NCI-H1105 (cell line): Measurements from ENCODE around the gene CST7.

Experiments
- DNase-seq: peaks from one replicate; lab custom pipeline; 2025; lab: John Stamatoyannopoulos, UW

CST7 gene

DNA sequence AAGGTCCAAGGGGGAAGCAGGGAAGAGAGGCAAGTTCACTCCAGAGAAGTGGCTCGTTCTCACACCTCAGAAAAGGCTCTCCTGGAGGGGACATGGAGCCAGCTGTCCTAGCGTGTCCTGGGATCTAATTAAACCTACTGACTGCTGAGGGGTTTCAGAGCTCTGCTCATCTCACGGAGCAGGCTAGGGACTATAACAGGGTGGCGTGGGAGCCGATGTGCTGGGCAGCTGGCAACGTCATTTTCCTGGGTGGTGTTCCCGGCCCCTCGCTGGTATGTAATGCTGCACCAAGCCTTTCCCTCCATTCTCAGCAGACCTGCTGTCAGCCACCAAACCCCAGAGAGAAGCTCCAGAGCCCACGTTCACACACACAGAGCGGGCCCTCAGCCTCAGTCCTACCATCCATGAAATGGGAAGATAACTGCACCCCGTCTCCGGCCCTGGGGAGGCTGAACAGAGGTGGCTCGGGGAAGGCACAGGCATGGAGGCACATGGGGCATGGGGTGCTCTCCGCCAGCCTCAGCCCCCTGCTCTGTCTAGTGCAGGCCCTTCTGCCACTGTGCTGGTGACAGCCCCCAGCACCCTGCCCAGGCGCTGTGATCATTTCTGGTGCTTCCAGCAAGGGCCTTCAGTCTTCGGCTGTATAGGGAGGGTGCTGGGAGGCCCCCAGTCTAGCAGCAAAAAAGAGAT, 1.9 kb downstream of the CST7 start:
- no peak for DNase-seq

DNA sequence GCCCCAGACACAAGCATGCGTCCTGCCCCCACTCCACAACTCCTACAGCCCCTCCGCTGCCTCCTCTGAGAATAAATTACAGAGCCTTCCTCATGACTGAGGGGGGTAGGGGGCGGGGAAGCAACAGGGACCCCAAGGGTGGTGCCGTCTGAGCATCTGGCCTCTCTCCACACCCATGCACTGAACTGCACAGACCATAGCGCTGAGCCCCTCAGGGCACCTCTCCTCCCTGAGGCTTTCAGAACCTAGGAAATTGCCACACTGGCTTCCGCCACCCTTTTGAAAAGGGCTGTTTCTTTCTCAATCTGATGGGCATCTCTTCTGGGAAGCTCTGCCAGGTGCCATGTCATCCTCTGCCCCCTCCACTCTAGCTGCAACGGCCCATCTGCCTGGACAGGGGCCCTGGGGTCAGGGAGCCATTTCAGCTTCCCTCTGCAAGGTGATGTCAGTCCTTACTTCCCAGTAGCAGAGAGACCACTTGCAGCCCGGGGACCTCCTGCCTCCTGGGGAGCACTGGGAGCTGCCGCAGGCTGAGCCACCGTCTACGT, 2.5 kb downstream of the CST7 start:
- DNase-seq = no peak

DNA sequence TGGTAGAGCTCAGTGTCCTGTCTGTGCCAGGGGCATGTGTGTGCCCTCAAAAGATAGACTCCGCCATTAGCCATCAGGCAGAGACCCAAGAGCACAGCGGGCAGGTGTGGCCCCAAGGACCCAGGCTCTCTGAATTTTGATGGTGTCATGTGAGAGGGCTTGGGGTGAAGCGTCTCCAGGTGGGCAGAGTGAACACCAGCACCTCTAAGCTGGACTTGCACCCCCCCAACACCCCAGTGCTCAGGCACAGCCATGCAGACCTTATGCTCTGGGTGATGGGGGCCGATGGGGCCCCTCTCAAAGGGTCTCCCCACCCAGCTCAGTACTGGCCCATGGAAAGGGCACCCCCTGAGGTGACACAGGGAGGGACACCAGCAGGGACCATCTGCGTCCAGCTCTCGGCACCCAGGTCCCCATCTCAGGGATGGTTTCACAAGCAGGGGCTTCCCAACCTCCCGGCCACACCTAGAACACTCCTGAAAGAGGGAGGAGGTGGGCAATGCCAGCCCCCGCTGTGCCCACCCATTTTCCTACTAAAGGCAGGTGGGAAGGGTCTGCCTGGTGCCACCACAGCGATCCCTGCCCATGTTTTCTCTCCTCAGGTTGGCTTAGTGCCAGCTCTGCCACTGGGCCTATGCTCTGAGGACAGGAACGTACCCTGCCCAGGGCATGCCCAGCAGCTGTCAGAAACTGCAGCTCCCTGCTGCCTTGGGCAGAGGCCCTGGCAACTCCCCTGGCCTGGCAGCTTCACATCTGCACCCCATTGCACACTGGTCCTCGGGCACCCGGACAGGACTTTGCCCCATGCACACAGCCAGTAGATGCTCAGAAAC, 3.5 kb downstream of the CST7 start:
- DNase-seq = peak; percentile 24

DNA sequence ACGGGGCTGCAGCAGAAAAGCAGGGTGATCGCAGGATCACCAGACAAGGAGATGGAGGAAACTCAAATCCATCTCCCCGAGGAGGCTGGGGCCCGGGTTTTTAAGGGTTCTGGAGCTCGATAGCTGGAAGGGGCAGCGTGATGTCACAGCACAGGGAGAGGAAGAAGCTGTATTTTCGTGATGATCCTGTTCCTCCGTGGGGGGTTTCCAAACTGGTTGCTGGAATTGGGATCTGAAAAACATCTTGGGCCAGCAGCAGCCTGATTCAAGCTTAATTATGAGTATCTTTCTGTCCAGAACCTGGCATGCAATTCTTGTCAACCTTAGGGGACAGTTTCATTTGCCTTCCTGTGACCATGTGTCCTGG, 4.1 kb downstream of the CST7 start:
- no peak for DNase-seq

DNA sequence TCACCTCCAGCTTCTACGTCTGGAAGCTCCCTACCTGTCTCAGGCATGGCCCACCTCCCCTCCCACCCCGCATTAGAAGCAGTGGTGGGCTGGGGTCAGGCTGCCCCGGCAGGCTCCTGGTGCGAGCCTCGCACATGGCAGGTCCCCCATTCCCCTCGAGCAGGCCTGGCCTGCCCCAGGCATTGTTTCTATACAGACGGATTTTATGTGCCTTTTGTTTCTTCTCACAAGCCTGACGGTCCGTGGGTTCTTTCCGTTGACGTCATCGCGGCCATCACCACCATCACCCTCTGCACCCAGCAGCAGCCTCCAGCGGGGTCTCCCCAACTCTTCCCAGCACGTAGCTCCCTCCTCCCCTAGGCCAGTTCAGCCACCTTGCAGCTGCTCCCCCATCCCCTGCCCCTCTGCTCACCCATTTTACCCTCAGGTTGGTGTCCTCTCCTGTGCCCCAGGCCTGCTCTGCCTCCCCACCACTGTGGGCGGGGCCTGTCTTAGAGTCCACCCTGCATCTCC, 4.6 kb downstream of the CST7 start:
- DNase-seq = no peak

DNA sequence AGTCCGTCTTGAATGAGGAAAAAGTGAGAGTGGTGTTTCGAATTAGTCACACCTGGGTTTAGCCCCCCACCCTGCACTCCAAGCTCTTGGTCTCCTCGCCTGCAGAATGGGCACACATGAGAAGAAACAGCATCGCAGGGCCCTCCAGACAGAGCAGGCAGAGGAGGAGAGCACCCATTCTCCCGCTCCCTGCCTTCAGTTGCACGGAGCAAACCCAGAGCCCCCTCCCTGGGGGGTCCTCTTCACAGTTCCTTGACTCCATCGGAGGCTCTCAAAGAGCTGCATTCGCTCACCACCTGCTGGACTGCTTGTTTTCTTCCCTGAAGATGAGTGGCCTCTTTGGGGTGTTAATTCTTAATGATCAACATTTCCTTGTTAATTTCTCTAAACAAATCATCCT, 5.1 kb downstream of the CST7 start:
- no peak for DNase-seq

DNA sequence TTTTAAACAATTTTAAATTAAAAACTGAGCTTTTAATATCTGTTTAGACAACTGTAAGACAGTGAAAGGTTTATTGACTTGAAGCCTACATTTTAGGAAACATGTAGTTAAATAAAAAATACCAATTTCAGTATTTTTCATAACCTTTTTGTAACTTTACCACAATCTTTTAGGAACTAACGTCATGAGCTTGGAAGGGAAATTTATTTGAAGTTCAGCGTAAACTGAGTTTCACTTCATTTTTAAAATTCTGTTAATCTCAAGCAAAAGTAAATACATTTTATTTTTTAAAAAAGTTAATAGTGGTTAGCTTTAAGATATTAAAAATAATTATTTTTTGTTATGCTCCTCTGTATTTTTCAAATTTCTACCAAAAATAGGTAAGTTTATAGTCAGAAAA, 5.5 kb downstream of the CST7 start:
- DNase-seq = no peak

DNA sequence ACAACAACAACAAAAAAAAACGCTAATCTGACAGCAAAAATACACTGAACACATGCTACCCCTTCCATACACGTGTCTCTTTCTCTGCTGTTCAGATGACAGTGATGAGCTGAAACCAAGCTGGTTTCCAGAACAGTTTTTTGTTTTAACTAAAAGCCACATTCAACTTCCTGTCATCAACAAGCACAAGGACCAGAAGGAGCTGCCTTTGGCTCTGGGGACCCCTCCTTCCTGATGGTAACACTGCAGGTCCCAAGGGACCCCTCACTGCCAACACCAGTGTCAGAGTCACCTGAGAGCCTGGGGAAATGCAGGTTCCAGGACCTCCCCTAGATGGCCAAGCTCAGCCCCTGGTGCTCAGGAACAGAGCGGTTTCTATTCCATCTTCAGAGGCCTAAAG, 6.0 kb downstream of the CST7 start:
- DNase-seq = no peak

DNA sequence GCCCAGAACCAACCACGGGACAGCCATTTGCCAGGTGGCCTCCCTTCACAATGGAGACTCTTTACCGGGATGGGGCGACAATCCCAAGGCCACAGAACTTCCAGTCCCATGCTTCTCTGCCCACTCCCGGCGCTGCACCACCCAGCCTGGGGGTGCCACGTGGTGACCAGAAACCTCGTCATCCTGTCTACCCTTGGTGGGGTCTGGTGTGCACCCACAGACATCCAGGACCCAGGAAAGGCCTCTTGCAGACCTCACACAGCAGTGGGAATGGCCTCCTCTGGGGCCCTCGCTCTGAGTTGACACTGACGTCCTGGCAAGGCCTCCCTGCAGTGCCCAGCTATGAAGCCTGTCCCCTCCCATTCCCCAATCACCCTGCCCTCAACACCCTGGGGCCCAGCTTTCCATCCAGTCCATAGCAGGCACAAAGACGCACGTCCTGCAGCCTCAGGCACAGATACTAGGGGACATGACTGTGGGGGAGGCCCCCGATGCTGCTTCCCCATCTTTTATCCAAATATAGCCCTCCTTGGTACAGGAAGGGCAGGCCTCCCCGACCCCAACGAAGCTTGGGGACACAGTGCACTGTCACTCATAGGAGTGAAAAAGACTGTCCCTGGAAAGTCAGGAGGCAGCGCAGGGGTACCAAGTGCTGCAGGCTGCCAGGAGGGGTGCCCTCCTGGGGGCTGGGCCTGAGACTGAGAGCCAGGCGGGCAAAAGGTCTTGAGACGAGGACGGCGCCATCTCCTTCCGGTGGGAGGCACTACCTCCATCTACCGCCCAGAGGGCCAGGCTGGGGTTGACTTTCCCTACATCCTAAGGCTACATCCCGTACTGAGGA, 7.2 kb downstream of the CST7 start:
- no peak for DNase-seq

DNA sequence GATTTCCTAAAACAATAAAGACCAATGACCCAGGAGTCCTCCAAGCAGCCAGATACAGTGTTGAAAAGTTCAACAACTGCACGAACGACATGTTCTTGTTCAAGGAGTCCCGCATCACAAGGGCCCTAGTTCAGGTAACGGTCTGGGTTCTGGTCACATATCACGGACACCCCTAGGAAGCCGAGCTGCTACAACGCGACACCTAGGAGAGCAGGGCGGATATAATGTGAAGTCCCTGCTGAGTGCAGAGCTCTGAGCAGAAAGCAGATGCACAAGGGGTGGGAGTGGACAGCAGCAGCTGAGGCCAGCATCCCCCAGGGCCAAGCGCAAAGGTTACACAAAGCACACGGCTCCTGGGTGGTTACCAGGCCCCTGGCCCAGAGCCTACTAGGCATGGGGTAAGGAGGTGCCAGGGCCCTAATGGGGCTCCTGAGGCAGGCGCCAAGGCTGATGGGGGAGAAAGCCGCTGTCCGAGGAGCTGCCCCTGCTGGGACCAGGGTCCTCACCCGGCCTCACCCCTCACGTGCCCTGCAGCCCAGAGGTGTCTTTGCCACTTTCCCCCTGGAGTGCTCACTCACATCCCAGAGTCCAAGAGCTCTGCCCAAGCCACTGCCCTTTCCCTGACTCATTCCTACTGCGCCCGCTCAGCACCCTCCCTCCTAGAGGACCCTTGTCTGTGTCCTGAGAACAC, 8.4 kb downstream of the CST7 start:
- no peak for DNase-seq

DNA sequence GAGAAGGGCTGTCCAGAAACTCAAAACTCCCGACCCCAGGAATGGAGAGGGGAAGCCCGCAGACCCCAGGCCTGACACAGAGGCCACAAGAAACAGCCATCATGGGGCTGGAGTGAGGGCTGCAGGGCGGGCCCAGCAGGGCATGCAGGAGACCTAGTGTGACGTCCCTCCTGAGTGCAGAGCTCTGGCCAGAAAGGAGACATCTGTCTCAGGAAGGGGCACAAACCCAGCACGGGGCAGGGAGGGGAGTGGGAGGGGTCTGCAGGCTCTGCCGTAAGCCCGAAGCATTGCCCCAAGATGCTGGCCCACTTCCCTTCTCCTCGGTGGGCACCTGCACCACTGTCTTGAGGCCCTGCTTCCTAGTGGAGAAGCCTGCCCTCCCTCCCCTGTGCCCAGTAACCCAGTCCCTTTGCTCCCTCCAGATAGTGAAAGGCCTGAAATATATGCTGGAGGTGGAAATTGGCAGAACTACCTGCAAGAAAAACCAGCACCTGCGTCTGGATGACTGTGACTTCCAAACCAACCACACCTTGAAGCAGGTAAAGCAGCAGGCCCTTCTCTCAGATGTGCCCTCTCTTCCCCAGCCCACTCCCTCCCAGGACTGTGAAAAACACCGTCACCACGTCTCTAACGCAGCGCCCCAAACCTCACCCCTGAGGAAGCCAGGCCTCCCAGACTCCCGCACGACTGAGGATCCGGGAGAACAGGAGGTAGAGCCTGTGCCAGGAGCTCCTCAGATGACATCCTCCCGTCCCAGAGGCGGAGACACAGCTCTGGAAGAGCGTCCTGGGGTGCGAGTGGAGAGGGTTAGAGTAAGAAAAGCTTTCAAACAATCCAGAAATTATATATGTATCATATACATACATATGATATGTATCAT, 9.7 kb downstream of the CST7 start:
- no peak for DNase-seq

DNA sequence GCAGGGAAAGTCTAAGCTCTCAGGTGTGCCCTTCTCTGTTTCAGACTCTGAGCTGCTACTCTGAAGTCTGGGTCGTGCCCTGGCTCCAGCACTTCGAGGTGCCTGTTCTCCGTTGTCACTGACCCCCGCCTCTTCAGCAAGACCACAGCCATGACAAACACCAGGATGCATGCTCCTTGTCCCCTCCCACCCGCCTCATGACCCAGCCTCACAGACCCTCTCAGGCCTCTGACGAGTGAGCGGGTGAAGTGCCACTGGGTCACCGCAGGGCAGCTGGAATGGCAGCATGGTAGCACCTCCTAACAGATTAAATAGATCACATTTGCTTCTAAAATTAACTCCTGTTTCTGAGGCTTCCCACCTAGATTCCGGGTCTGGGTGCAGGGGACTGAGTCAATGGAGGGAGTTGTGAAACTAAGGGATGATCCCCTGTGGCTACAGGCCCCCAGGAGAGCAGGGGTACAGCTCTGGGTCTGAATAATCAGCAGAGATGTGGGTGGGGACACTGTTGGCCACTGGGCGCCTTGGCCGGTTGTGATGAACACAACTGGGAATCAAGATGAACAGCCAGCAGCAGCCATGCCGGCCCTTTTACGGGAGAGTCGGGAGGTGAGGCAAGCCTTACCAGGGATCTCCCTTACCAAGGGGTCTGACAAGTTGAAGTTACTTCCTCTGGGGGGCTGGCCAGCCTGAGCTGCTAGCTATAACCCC, 10.7 kb downstream of the CST7 start:
- no peak for DNase-seq

DNA sequence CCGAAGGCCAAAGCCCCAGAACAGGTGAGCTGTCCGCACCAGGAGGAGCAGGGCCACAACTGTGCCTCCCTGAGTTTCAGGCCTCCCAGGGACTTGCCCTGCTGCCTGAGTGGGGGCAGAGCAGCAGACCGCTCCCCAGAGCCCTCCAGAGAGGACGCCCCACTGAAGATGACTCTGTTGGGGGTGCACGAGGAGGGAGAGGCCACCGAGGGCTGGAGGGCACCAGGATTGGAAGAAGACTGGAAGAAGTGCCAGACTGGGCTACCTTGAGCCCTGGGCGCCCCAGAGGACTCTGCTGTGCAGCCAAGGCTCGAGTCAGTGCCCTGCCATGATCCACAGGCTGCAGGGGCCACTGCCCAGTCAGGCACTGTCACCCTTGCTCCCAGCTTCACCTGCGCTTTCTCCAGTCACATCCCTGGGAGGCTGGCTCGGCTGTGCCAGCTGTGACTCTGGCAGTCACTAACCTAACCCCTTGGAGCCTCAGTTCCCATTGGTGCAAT, 11.3 kb downstream of the CST7 start:
- DNase-seq = no peak

DNA sequence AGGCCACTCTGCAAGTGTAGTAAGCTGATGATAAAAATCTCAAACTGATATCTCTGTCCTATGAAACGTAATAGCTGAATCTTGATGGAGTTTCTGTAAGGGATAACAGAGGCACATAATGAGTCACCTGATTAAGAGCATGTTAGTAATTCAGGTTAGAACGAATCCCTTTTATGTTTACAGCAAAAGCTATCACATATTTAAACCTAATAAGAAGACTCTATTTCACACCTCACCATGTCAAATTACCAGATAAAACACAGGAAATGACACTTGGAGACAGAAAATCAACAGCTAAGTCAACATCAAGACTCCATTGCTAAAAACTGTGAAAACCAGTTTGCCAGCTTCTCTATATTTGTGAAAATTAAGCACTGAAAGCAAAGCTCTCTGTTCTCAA, 11.8 kb downstream of the CST7 start:
- no peak for DNase-seq

DNA sequence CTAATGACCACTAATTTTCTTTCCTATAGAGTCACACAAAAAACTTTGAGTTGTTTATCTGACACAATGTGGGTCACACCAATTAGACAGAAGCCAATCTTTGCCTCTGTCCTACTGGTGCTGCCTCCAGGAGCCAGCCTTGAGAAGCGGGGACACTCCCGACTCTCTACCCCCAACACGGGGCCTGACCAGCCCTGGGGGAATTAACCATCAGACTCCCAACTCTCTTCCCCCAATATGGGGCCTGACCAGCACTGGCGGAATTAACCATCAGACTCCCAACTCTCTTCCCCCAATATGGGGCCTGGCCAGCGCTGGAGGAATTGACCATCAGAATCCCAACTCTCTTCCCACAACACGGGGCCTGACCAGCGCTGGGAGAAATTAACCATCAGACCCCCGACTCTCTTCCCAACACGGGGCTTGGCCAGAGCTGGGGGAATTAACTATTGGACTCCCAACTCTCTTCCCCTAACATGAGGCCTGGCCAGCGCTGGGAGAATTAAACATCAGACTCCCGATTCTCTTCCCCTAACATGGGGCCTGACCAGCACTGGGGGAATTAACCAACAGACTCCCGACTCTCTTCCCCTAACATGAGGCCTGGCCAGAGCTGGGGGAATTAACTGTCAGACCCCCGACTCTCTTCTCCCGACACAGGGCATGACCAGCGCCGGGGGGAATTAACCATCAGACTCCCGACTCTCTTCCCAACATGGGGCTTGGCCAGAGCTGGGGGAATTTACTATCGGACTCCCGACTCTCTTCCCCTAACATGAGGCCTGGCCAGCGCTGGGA, 12.5 kb downstream of the CST7 start:
- DNase-seq = no peak

DNA sequence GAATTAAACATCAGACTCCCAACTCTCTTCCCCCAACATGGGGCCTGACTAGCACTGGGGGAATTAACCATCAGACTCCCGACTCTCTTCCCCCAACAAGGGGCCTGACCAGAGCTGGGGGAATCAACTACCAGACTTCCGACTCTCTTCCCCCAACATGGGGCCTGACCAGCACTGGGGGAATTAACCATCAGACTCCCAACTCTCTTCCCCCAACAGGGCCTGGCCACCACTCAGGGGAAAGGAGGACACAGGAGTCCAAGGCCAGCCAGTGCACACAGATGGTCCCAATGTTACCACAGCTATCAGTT, 13.1 kb downstream of the CST7 start:
- no peak for DNase-seq

DNA sequence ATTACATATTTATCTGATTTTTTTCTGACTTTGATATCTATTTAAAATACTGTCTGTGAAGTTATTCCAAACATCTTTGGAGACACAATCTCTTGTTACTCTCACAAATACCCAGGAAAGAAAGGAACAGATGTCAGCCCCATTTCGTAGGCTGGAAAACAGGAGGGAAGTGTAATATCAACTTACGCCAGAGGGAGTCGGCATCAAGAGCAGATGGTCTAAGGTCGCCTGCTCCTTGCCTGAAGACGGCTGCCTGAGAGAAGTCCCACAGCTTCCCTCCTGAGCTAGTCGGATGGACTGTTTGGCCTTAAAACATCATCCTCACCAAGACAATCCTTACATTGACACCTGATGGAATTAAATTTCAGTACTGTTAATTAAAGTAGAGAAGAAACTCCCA, 13.4 kb downstream of the CST7 start:
- DNase-seq = no peak

DNA sequence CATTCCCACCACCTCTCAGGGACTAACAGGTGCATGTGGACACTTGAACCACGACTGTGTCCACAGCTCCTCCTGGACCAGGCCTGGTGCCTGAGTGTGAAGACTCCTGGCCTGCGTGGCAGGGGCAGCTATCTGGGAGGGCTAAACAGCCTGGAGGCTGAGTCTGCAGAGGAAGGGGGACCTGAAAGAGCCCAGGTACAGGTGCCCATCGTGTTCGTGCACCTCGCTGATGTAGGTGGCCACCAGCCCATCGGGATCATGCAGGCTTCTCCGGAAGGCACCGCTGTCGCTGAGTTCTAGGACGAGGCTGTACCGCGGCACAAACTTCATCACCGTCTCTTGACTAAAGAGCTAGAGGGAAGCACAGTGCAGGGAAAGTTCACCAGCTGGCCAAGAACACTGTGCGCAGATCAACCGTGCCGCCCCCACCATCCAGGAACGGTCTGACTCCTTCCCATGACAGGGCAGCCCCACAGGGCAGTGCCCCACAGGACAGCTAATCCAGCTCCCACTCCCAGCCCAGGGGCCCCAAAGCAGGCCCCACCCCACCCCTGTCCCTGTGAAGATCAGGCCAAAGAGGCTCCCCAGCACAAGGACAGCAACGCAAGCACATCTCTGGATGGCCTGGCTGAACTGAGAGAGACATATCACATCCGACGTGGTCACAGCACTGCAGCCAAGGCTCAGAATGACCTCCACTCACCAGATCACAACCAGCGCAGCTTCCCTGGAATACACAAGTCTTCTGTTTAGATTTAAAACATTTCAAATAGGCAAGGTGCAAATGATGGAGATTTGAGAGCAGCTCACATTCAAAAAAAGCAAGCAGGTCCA, 14.8 kb downstream of the CST7 start:
- no peak for DNase-seq
